GM20000 (cell line): ENCODE results near the gene FGFR2.

Experiments used
- DNase-seq: peaks from one replicate; pipeline ENCODE4 v3.0.0; 2012; ENCODE audit warnings: low spot score
- TF ChIP-seq, protein P1 (sequence below): IDR thresholded peaks from 2 replicates; pipeline ENCODE4 v1.5.1; 2012; ENCODE audit warnings: mild to moderate bottlenecking, control low read depth; ENCODE audit errors: extremely low read depth, missing control alignments

FGFR2 gene

DNA sequence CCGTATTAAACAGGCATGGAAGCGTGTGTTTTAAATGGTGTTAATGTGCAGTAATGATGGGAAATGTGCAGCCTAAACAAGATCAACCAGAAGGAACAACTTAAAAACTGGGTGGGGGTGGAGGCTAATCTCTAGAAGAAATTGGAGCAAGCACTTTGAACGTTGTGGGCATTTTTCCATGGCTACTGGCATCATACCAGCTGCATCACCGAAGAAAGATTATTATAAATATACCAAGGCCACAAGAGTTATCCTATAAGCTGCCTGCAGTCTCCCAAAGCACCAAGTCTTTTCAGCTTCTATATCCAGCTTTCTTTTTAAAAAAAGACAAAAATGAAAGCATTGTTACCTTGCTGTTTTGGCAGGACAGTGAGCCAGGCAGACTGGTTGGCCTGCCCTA lies 79.9 kb downstream of the FGFR2 start:
- TF ChIP-seq, protein P1, sequence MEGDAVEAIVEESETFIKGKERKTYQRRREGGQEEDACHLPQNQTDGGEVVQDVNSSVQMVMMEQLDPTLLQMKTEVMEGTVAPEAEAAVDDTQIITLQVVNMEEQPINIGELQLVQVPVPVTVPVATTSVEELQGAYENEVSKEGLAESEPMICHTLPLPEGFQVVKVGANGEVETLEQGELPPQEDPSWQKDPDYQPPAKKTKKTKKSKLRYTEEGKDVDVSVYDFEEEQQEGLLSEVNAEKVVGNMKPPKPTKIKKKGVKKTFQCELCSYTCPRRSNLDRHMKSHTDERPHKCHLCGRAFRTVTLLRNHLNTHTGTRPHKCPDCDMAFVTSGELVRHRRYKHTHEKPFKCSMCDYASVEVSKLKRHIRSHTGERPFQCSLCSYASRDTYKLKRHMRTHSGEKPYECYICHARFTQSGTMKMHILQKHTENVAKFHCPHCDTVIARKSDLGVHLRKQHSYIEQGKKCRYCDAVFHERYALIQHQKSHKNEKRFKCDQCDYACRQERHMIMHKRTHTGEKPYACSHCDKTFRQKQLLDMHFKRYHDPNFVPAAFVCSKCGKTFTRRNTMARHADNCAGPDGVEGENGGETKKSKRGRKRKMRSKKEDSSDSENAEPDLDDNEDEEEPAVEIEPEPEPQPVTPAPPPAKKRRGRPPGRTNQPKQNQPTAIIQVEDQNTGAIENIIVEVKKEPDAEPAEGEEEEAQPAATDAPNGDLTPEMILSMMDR = no peak
- no peak for DNase-seq

DNA sequence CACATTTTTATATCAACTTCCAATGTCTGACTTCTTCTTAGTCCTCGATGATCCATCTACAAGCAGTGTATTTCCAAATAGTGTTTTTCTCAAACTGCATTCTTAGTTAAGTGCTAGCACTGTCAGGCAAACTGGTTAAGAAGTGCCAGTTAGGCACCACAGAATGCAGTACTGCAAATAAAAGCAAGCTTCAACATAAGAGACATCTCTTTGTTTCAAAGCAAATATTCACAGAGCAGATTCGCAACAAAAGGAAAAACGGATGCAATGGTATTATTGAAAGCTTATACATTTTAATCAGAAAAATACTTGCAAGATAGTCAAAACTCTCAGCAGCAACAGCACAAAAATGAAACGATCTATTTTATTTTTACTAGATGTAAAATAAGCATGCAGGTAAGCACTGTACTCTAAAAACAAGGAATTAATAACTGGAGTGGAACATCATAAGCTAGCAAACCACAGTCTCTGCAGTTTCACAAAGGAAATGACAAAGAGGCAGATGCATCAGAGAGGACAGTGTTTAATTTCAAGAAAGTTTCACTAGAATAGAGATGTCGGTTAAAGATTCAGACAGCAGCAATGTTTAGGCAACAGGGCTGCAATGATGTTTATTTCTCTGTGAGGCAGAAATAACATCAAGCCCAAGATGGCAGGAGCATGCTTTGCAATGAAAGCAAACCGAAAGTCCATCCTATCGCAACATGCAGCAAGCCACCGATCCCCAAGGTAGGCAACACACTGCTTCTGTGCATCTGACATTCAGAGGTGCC lies 82.0 kb downstream of the FGFR2 start:
- DNase-seq = peak; percentile 25
- TF ChIP-seq, protein P1 = no peak

DNA sequence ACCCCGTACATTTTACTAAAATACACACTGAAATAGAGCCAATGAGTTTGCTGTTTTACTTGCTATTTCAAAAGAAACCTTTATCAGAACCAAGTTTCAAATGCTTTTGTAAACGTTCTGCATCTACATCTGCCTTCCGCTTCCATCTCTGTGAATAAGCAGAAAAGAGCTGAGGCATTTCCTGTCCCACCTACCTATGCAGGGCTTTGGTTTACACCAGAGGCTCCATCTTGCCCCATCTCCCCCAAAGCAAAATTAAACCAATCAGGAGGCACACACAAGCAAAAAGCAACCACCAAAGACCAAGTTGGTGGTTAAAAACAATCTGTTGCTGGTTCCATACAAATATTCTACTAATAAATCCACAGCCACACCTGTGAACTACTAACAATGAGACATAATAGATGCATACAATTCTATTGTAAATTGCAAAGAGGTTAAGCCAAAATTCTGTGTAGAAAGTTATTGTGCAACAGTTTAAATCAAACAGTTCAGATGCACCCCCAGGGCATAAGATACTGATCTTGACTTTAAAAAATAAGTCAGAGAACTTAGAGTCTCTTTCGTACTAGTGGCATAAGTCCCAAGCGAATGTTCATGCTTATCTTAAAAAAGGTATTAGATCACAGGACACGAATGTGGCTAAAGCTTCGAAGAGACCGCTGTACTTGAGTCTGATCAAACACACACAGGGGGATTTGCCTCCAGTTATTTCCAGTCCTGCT lies 83.9 kb downstream of the FGFR2 start:
- DNase-seq = no peak
- TF ChIP-seq, protein P1 = no peak

DNA sequence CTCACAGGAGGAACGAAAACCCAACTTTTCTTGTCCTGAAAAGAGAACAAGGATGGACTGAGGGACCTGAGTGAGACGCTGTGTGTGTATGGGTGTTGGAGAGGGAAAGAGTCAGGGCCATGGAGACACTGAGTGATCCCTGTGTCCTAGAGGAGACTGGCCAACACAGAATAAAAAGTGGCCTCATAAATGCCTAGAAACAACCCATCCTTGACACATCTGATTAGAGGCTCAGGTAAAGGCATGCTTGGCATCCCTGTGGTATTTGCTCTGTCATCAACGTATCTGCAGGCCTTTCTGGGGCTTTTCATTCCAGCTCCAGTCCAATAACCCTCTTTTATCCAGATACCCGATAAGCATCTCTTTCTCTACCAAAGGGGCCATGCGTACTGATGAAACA lies 86.3 kb downstream of the FGFR2 start:
- no peak for DNase-seq
- TF ChIP-seq, protein P1 = no peak

DNA sequence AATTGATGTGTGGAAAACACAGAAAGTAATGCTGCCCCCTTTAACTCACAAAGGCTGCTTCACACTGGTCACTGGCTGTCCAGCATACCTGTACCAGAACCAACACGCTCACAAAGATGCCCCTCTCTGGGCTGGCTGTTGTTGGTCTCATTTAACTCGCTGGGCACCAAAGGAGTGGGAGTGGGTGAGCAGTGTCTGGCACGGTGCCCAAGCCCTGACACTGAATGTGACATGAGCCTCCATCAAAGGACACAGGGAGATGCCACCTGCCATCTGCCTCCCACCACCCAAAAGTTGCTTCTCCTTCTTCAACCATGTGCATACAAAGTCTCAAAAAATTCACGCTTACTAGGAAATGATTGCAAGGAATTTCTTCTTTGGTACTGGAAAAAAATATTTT lies 86.8 kb downstream of the FGFR2 start:
- DNase-seq = no peak
- TF ChIP-seq, protein P1 = no peak

DNA sequence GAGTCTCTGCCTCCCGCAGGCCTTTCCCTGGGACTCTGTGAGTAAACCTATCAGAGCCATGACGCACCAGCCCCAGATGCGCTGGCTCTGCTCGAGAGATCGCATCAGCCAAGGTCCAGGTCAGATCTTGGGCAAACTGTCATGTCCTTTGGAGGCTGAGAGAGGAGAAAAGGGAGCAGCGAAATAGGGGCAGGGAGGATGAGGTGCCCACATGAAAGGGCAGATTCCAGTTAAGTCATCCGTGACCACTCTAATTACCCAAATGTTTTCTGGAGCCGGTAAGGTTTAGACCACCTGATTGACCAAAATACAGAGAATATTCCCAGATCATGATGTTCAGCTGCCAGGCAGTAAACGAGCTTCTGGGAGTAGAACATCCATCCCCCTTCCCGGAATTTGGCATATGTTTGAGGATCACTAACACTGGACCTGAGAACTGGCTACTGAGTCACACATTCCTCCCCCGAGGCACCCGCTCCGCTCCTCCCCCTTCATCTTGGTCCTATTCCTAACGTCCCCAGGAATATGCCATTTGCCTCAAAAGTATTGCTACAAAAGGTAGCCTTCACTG lies 88.0 kb downstream of the FGFR2 start:
- TF ChIP-seq, protein P1 = no peak
- DNase-seq = no peak

DNA sequence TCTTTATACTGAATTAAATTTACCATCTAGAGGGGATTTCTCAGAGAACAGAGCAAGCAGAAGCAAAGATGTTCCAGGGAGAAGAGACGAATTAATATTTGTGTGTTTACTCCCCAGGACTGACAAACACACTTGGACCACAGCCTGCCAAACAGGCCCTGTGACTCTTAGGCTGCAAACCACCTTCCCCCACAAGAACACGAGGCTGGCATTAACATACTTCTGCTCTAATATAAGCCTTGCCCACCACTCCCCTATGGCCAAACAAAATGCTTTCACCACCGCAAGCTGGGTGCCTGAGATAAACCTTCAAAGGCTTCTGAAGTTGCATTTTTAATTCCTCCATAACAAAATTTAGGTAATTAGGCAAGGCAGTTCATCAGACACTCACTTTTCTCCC lies 88.4 kb downstream of the FGFR2 start:
- TF ChIP-seq, protein P1 = no peak
- DNase-seq = no peak
